H1 (cell line): ENCODE results near the gene ZBTB7A. TPM values are rescaled to one million over a fixed set of nuclear protein-coding genes. Genes with fewer than 3 reads are reported as not detected.

Source experiments
- BRCA1 ChIP-seq: IDR thresholded peaks from 2 replicates; pipeline ENCODE4 v1.6.1; 2012; ENCODE audit warnings: low read depth, low read length, improper control_type of control experiment
- CTBP2 ChIP-seq: IDR thresholded peaks from 2 replicates; pipeline ENCODE4 v1.7.0; 2011; ENCODE audit warnings: borderline replicate concordance, mild to moderate bottlenecking, moderate library complexity, mixed read lengths, low read length; ENCODE audit not compliant: insufficient read depth, insufficient read length
- RBBP5 ChIP-seq: IDR thresholded peaks from 2 replicates; pipeline ENCODE4 v1.7.1; 2012; ENCODE audit warnings: low read depth, mild to moderate bottlenecking, inconsistent platforms, low read length, moderate library complexity, borderline replicate concordance
- polyA plus RNA-seq, 7 experiments: library from polyadenylated mRNA; depleted of rRNA in 3 of 7; stranded (reverse) in 5 of 7; unstranded in 2 of 7; fragments of >200 nt in 5 of 7; fragments of 200-250 nt in 2 of 7; gene quantifications; 1 replicate in 5 of 7; 2 replicates in 1 of 7; 4 replicates in 1 of 7; pipeline versions ENCODE4 v1.2.1 to v1.2.3, GENCODE V29; 2011 to 2013; ENCODE audit warnings: missing spikeins in 2 of 7, mixed read lengths in 2 of 7
- total RNA-seq: library from RNA; stranded (reverse); fragmentation: NEBNext Ultra II Directional; extraction: Animal tissue kit (Norgen Biotek cat#: 25700); gene quantifications from 2 replicates; pipeline ENCODE4 v1.2.1, GENCODE V29; 2021

The ZBTB7A gene
- total and polyA plus RNA-seq, 2 of the 8 experiments (the other 6 are each of a cell fraction or from before 2014, with no cell fraction given) = 5.6 to 17.8 TPM

GRCh38 chr19:4027146-4027545, 39.6 kb downstream of the ZBTB7A start (continued):
- TF ChIP-seq RBBP5 = no peak
- TF ChIP-seq CTBP2 = no peak
- TF ChIP-seq BRCA1 = no peak
